Tibial nerve (tissue), 4 donors: ENCODE results near the gene RASGRP3.

Source experiments
- EP300 ChIP-seq, 2 donors: sonication (generic); formaldehyde crosslinking; IDR thresholded peaks; one replicate each; pipeline ENCODE4 v1.6.1; 2017; ENCODE audit warnings: antibody characterized with exemption in 2 of 2, mild to moderate bottlenecking in 1 of 2
- POLR2A ChIP-seq, 2 donors: fragments of 450-650 bp; IDR thresholded peaks; one replicate each; pipeline ENCODE4 v1.6.1; 2017; ENCODE audit warnings: antibody characterized with exemption in 2 of 2, mild to moderate bottlenecking in 2 of 2, moderate library complexity in 2 of 2
- TF ChIP-seq, protein P1 (sequence below), 5 experiments: fragments of 200-600 bp in 3 of 5; fragments of 450-650 bp in 2 of 5; sonication (generic) in 3 of 5; IDR thresholded peaks; one replicate each; pipeline ENCODE4 v1.5.1; 2016 to 2019; ENCODE audit warnings: antibody characterized with exemption in 5 of 5, mild to moderate bottlenecking in 3 of 5, moderate library complexity in 2 of 5

DNA sequence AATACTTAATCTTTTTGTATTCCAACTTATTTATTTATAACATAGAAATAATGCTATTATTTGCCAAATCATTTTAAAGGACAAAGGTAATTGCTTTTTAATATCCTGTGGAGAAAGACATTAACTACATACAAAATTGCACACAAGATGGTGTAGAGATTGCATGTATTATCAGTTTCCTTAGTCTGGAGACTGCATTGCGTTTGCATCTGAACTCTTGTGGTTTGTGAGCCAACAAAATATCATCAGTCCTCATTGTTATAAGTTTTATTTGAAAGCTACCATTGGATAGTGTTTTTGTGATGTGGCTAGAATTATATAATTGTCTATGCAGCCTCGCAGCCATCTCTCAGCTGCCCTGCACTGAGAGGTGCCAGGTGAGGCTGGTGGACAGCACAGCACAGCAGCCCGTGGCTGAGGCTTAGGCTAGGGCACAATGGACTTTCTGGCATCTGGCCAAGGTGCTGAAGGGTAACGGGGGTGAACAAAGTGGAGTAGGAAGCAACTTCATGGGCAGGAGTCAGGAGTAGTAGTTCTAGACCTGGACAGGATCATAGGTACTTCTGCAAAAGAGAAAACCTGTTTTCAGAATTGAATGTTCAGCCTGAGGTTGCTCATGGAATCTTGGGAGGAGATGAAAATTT is 15.1 kb downstream of the RASGRP3 start:
- TF ChIP-seq, protein P1, sequence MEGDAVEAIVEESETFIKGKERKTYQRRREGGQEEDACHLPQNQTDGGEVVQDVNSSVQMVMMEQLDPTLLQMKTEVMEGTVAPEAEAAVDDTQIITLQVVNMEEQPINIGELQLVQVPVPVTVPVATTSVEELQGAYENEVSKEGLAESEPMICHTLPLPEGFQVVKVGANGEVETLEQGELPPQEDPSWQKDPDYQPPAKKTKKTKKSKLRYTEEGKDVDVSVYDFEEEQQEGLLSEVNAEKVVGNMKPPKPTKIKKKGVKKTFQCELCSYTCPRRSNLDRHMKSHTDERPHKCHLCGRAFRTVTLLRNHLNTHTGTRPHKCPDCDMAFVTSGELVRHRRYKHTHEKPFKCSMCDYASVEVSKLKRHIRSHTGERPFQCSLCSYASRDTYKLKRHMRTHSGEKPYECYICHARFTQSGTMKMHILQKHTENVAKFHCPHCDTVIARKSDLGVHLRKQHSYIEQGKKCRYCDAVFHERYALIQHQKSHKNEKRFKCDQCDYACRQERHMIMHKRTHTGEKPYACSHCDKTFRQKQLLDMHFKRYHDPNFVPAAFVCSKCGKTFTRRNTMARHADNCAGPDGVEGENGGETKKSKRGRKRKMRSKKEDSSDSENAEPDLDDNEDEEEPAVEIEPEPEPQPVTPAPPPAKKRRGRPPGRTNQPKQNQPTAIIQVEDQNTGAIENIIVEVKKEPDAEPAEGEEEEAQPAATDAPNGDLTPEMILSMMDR (IDR thresholded peaks at IDR 0.05) = no peak
- TF ChIP-seq POLR2A (IDR thresholded peaks at IDR 0.05) = no peak
- TF ChIP-seq EP300 (IDR thresholded peaks at IDR 0.05) = no peak
